NCI-H460 (cell line): ENCODE data around the gene GPR6. TPM values are rescaled to one million over a fixed set of nuclear protein-coding genes. Genes with fewer than 3 reads are reported as not detected.

Source experiments
- DNase-seq: peaks from one replicate; pipeline ENCODE4 v3.0.0-alpha.2; 2016; ENCODE audit warnings: low read depth; ENCODE audit errors: extremely low read depth
- total RNA-seq: library from RNA; depleted of rRNA; stranded (reverse); fragments of >200 nt; shearing (Covaris generic); gene quantifications from 2 replicates; pipeline ENCODE4 v1.2.3, GENCODE V29; 2014; rRNA removed

GPR6 gene
- total RNA-seq, 1 experiment from 2014 or later: not detected

GRCh38 chr6:109998159-109998785 is 20.2 kb downstream of the GPR6 start:
- DNase-seq: no peak

GRCh38 chr6:109999740-110000139 is 21.6 kb downstream of the GPR6 start:
- DNase-seq: no peak

- DNase-seq: no peak
Measured at GRCh38 chr6:110002676-110003075, 24.6 kb downstream of the GPR6 start.

- no peak for DNase-seq
Measured at GRCh38 chr6:110013386-110013785, 35.3 kb downstream of the GPR6 start.

GRCh38 chr6:110015206-110015605 is 37.1 kb downstream of the GPR6 start:
- no peak for DNase-seq

- no peak for DNase-seq
Measured at GRCh38 chr6:110017306-110017705, 39.2 kb downstream of the GPR6 start.

GRCh38 chr6:110017946-110018345 is 39.8 kb downstream of the GPR6 start:
- DNase-seq: no peak

- no peak for DNase-seq
Measured at GRCh38 chr6:110018486-110018885, 40.4 kb downstream of the GPR6 start.

GRCh38 chr6:110020888-110021287 is 42.8 kb downstream of the GPR6 start:
- no peak for DNase-seq

- DNase-seq: no peak
Measured at GRCh38 chr6:110029144-110029543, 51.0 kb downstream of the GPR6 start.

Other genes with a start within 250 kb of the GPR6 start
- 10.1 and 11.5 TPM in 2 replicates for gene WASF1, start 201.4 kb downstream of the GPR6 start, total RNA-seq
- gene CDC40, start 202.1 kb downstream of the GPR6 start, total RNA-seq: 17.5 and 20.3 TPM in 2 replicates